ENCODE measurements around the gene RPL35A. TPM values are rescaled to one million over a fixed set of nuclear protein-coding genes. Genes with fewer than 3 reads are reported as not detected.
"Not testable (repeated sequence)": the region's sequence is repeated elsewhere in the genome, so short reads cannot be mapped to it uniquely, and the experiment has no call there.

RPL35A gene
- total RNA-seq, 1 experiment from 2014 or later, result 1,563 TPM

DNA sequence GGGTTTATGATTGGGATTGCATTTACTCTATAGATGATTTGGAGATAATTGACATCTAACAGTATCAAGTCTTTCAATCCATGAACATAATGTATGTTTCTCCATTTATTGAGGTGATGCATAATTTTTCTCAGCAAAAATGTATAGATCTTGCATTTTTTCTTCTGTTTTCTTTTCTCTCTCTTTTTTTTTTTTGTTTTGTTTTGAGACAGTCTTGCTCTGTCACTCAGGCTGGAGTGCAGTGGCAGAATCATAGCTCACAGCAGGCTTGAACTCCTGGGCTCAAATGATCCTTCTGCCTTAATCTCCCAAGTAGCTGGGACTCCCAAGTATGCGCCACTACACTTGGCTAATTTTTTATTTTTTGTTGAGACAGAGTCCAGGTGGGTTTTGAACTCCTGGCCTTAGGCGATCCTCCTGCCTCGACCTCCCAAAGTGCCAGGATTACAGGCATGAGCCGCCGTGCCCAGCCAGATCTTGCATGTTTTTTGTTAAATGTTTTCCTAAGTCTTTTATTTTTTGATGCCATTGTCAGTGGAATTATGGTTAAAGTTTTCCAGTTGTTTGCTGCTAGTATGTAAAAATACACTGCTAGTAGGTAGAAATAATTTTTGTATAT, 13.1 kb downstream of the RPL35A start:
- no peak overlapping the region for H4K8ac ChIP-seq (replicated peaks; ENCODE audit: insufficient read length, low read depth, low read length)
- Mint-ChIP-seq H3K36me3 (ENCODE audit: insufficient read depth in 1 of 3, low read depth in 3 of 3) (peaks cover 9 to 17% (median 14%) of the 10 kb centered on the region in 3 experiments), H3K9me3 (peaks cover 18% of the 10 kb centered on the region in 2 experiments), H3K4me1 (peaks cover 18 to 19% of the 10 kb centered on the region in 2 experiments), H3K27ac (no peak overlapping the region), H3K4me3 (no peak overlapping the region), H3K27me3 (ENCODE audit: low read depth) (peaks cover 13% of the 10 kb centered on the region)
- H3K9ac ChIP-seq (ENCODE audit: extremely low read depth, insufficient read length, low read length), result no peak overlapping the region
- no peak for TF ChIP-seq CTCF (conservative IDR thresholded peaks at IDR 0.05)
- H2BK5ac ChIP-seq (ENCODE audit: insufficient read length, low read length), result no peak overlapping the region
- no peaks in the 10 kb centered on the region for H3K79me2 ChIP-seq (ENCODE audit: insufficient read depth, low read length)
- H3K4me1 ChIP-seq (ENCODE audit: insufficient read depth, low read length), result peaks cover 2% of the 10 kb centered on the region; the same call in 1 of the 2 replicates
- H4K91ac ChIP-seq (ENCODE audit: insufficient read length, low read depth, low read length), result no peak overlapping the region
- no peaks in the 10 kb centered on the region for H4K20me1 ChIP-seq (ENCODE audit: control insufficient read depth, insufficient read depth, insufficient read length)
- H3K23me2 ChIP-seq (ENCODE audit: insufficient read length, low read depth, low read length, poor library complexity, severe bottlenecking), result peaks cover 7% of the 10 kb centered on the region
- H3K23ac ChIP-seq (ENCODE audit: insufficient read length, low read depth, low read length), result no peak overlapping the region
- no peak for DNase-seq
- H3K9me3 ChIP-seq (ENCODE audit: control insufficient read depth, low read depth, low read length), result peaks cover 12% of the 10 kb centered on the region
- no peaks in the 10 kb centered on the region for H3K79me1 ChIP-seq (ENCODE audit: insufficient read depth, low read depth, low read length, poor library complexity, severe bottlenecking)
- H3K14ac ChIP-seq (ENCODE audit: insufficient read depth, low read length), result no peak overlapping the region
- H3T11ph ChIP-seq (ENCODE audit: low read length), result no peak overlapping the region
- no peak overlapping the region for H2BK15ac ChIP-seq (ENCODE audit: low read depth, low read length)
- no peak overlapping the region for H3K56ac ChIP-seq (ENCODE audit: insufficient read length, low read depth, low read length)
- WGBS (ENCODE audit: extremely low coverage, insufficient read length, low lambda C conversion rate), result no CpG with 5 or more reads among the region's 5 CpGs
- no peak overlapping the region for H2AFZ ChIP-seq (ENCODE audit: low read length)
- no peak overlapping the region for H2BK20ac ChIP-seq (ENCODE audit: low read depth, low read length, poor library complexity, severe bottlenecking)
- no peak overlapping the region for H4K5ac ChIP-seq (ENCODE audit: insufficient read length, low read depth, low read length)
- H2AK5ac ChIP-seq (ENCODE audit: insufficient read length, low read length), result no peak overlapping the region
- H2BK120ac ChIP-seq (ENCODE audit: low read depth, low read length, poor library complexity, severe bottlenecking), result no peak overlapping the region
- H3K27me3 ChIP-seq (ENCODE audit: insufficient read depth, low read length), result no peaks in the 10 kb centered on the region
- no peak overlapping the region for H2BK12ac ChIP-seq (ENCODE audit: insufficient read length, low read depth, low read length)
- H3K18ac ChIP-seq (ENCODE audit: insufficient read length, low read depth, low read length), result no peak overlapping the region
- no peak overlapping the region for H3K27ac ChIP-seq (ENCODE audit: insufficient read length, low read depth, low read length)
- H3K4me2 ChIP-seq (ENCODE audit: insufficient read depth, insufficient read length, low read length), result no peak overlapping the region
- H3K4ac ChIP-seq (ENCODE audit: low read depth, low read length), result no peak overlapping the region

DNA sequence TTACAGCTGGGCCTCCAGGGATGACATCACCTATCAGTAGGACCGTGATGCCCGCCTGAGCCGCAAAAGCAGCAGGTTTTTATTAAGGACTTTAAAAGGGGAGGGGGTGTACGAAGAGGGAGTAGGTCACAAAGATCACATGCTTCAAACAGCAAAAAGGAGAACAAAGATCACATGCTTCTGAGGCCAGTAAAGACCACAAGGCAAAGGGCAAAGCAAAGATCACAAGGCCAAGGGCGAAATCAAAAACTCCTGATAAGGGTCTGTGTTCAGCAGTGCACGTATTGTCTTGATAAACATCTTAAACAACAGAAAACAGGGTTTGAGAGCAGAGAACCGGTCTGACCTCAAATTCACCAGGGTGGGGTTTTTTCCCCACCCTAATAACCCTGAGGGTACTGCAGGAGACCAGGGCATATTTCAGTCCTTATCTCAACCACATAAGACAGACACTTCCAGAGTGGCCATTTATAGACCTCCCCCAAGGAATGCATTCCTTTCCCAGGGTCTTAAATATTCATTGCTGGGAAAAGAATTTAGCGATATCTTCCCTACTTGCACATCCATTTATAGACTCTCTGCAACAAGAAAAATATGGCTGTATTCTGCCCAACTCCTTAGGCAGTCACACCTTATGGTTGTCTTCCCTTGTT, 17.5 kb downstream of the RPL35A start:
- peaks cover 23 to 25% (median 23%) of the 10 kb centered on the region in 3 experiments for H3K36me3 Mint-ChIP-seq (ENCODE audit: insufficient read depth in 1 of 3, low read depth in 3 of 3)

More for the DNA sequence above, 17.5 kb downstream of the RPL35A start:
- H3K9ac ChIP-seq (ENCODE audit: extremely low read depth, insufficient read length, low read length); H3K4me3 Mint-ChIP-seq; H4K8ac ChIP-seq (replicated peaks; ENCODE audit: insufficient read length, low read depth, low read length); H3K23me2 ChIP-seq (ENCODE audit: insufficient read length, low read depth, low read length, poor library complexity, severe bottlenecking); H4K91ac ChIP-seq (ENCODE audit: insufficient read length, low read depth, low read length); H3K4me2 ChIP-seq (ENCODE audit: insufficient read depth, insufficient read length, low read length); H3K27me3 Mint-ChIP-seq (ENCODE audit: low read depth); H3K4me1 Mint-ChIP-seq; H3K56ac ChIP-seq (ENCODE audit: insufficient read length, low read depth, low read length); H2AK5ac ChIP-seq (ENCODE audit: insufficient read length, low read length); H3K79me2 ChIP-seq (ENCODE audit: insufficient read depth, low read length); DNase-seq; H3K4me1 ChIP-seq (ENCODE audit: insufficient read depth, low read length); H2AFZ ChIP-seq (ENCODE audit: low read length); H3K27ac Mint-ChIP-seq; H3K14ac ChIP-seq (ENCODE audit: insufficient read depth, low read length); H3K79me1 ChIP-seq (ENCODE audit: insufficient read depth, low read depth, low read length, poor library complexity, severe bottlenecking); H2BK12ac ChIP-seq (ENCODE audit: insufficient read length, low read depth, low read length); H4K5ac ChIP-seq (ENCODE audit: insufficient read length, low read depth, low read length); H2BK20ac ChIP-seq (ENCODE audit: low read depth, low read length, poor library complexity, severe bottlenecking); H3K18ac ChIP-seq (ENCODE audit: insufficient read length, low read depth, low read length); H3T11ph ChIP-seq (ENCODE audit: low read length); H2BK5ac ChIP-seq (ENCODE audit: insufficient read length, low read length); H3K4ac ChIP-seq (ENCODE audit: low read depth, low read length); H3K23ac ChIP-seq (ENCODE audit: insufficient read length, low read depth, low read length); H3K27me3 ChIP-seq (ENCODE audit: insufficient read depth, low read length); H2BK15ac ChIP-seq (ENCODE audit: low read depth, low read length); H3K27ac ChIP-seq (ENCODE audit: insufficient read length, low read depth, low read length); H4K20me1 ChIP-seq (ENCODE audit: control insufficient read depth, insufficient read depth, insufficient read length); H2BK120ac ChIP-seq (ENCODE audit: low read depth, low read length, poor library complexity, severe bottlenecking): not testable (repeated sequence)
- H3K9me3 Mint-ChIP-seq, result peaks cover 33 to 49% of the 10 kb centered on the region in 2 experiments
- H3K9me3 ChIP-seq (ENCODE audit: control insufficient read depth, low read depth, low read length), result peaks cover 12% of the 10 kb centered on the region
- no CpG with 5 or more reads among the region's 8 CpGs for whole genome bisulfite sequencing (ENCODE audit: extremely low coverage, insufficient read length, low lambda C conversion rate)
